Measurements from ENCODE around the gene PIWIL1. TPM values are rescaled to one million over a fixed set of nuclear protein-coding genes. Genes with fewer than 3 reads are reported as not detected.

PIWIL1 gene
- total RNA-seq, 1 experiment from 2014 or later = not detected

GRCh38 chr12:130303781-130304180 is 33.9 kb upstream of the PIWIL1 start:
- Histone ChIP-seq H3K79me2 (ENCODE audit: insufficient read depth, low read length) (no peaks in the 10 kb centered on the region), H3K9me2 (ENCODE audit: insufficient read depth) (no peaks in the 10 kb centered on the region), H3K36me3 (ENCODE audit: control insufficient read depth in 1 of 2, insufficient read depth in 2 of 2, low read length in 2 of 2) (no peaks in the 10 kb centered on the region), H3K4me2 (ENCODE audit: low read length) (no peak overlapping the region), H2AFZ (ENCODE audit: low read depth, low read length, poor library complexity, severe bottlenecking) (no peak overlapping the region), H3K4me3 (replicated peaks in 1 of 2; ENCODE audit: low read depth in 1 of 2, low read length in 2 of 2) (no peak overlapping the region), H3K9ac (ENCODE audit: low read length) (no peak overlapping the region), H4K20me1 (ENCODE audit: insufficient read depth) (no peaks in the 10 kb centered on the region), H3K4me1 (ENCODE audit: control insufficient read depth in 1 of 2, insufficient read depth in 2 of 2, low read length in 2 of 2) (no peaks in the 10 kb centered on the region), H3K9me3 (ENCODE audit: control insufficient read depth in 1 of 2, insufficient read depth in 1 of 2, low read depth in 1 of 2, low read length in 2 of 2) (peaks cover 0 to 8% of the 10 kb centered on the region in 2 experiments; a peak in 1 of 4 replicates), H3K27me3 (ENCODE audit: insufficient read depth, low read length) (no peaks in the 10 kb centered on the region), H3K27ac (ENCODE audit: low read depth, low read length) (no peak overlapping the region)
- no TSS peak for BruUV-seq (replicated peaks)
- TF ChIP-seq FOSL1 (IDR thresholded peaks at IDR 0.05; ENCODE audit: low read depth) = no peak
- TF ChIP-seq EZH2phosphoT487 (IDR thresholded peaks at IDR 0.05; ENCODE audit: borderline replicate concordance) = no peak
- no peak for TF ChIP-seq SIN3A (IDR thresholded peaks at IDR 0.05; ENCODE audit: low read depth)
- TF ChIP-seq EZH2 (IDR thresholded peaks at IDR 0.05) = no peak
- no peak for TF ChIP-seq EGR1 (IDR thresholded peaks at IDR 0.05; ENCODE audit: low read depth)
- no peak for TF ChIP-seq MAX (IDR thresholded peaks at IDR 0.05)
- no peak for TF ChIP-seq RAD21 (IDR thresholded peaks at IDR 0.05; ENCODE audit: low read depth)
- TF ChIP-seq ZNF274 (IDR thresholded peaks at IDR 0.05; ENCODE audit: low read depth, low read length) = no peak
- no peak for TF ChIP-seq ZFX (IDR thresholded peaks at IDR 0.05)
- TF ChIP-seq SRF (IDR thresholded peaks at IDR 0.05; ENCODE audit: low read depth) = no peak
- no peak for TF ChIP-seq REST (IDR thresholded peaks at IDR 0.05; ENCODE audit: low read depth)
- TF ChIP-seq CBX3 (IDR thresholded peaks at IDR 0.05; ENCODE audit: low read depth) = no peak
- no peak for TF ChIP-seq POLR2AphosphoS5 (IDR thresholded peaks at IDR 0.05; ENCODE audit: low read depth, low read length)
- no peak for TF ChIP-seq ZBTB33 (IDR thresholded peaks at IDR 0.05; ENCODE audit: extremely low read depth, insufficient replicate concordance, low read length)
- TF ChIP-seq SP1 (IDR thresholded peaks at IDR 0.05; ENCODE audit: low read depth) = no peak
- TF ChIP-seq TCF7L2 (IDR thresholded peaks at IDR 0.05; ENCODE audit: borderline replicate concordance, extremely low read depth, insufficient read depth, insufficient read length) = no peak
- RAD21 ChIA-PET (ENCODE audit: low non-redundant PET in 1 of 2, low total read pairs in 2 of 2, uncharacterized antibody in 2 of 2, unreplicated experiment in 2 of 2) = no interaction called here
- intact Hi-C loops (cut with micrococcal nuclease) = no loop called here
- no peak for ATAC-seq
- no peak for DNase-seq (ENCODE audit: low read depth, low spot score)
- POLR2A ChIA-PET = no interaction called here
- CTCF ChIA-PET = no interaction called here
